ENCODE results near the gene ASPSCR1.
A peak's percentile ranks its signal among the peaks of the same experiment; 100 is the strongest.

ASPSCR1 gene

DNA sequence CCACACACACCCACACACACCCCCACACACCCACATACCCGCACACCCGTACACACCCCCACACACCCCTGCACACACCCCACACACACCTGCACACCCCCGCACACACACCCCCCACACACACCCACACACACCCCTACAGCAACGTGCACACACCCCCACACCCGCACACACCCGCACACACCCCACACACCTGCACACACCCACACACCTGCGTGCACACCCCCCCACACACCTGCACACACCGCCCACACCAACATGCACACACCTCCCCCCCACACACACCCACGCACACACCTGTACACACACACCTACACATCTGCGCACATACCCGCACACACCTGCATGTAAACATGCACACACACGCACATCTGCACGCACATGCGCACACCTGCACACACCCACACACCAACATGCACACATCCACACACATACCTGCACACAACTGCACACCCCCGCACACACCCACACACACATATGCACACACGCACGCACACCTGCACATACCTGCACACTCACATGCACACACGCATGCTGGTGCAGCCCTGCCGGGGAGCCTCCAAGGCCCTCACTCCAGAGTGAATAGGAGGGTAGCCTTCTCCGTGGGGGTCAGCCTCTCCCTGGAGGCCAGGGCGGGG lies 7.5 kb downstream of the ASPSCR1 start:
- DNase-seq = no peak

DNA sequence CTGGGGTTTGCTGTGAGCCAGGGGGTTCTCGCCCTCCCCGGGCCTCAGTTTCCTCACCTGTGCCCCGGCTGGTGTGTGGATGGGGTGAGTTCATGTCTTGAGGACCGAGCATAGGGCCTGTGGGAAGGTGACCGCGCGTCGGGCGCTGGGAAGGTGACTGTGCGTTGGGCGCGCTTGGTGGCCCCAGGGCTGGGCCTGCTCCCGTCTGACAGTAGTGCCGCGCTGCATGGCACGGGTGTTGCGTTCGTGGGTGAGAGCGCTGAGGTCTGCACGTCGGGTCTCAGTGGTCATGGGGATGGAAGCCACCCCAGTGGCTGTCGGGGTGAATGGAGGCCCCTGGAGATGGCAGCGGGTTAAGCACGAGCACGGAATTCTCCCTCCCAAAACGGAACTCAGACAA lies 9.2 kb downstream of the ASPSCR1 start:
- DNase-seq = no peak

DNA sequence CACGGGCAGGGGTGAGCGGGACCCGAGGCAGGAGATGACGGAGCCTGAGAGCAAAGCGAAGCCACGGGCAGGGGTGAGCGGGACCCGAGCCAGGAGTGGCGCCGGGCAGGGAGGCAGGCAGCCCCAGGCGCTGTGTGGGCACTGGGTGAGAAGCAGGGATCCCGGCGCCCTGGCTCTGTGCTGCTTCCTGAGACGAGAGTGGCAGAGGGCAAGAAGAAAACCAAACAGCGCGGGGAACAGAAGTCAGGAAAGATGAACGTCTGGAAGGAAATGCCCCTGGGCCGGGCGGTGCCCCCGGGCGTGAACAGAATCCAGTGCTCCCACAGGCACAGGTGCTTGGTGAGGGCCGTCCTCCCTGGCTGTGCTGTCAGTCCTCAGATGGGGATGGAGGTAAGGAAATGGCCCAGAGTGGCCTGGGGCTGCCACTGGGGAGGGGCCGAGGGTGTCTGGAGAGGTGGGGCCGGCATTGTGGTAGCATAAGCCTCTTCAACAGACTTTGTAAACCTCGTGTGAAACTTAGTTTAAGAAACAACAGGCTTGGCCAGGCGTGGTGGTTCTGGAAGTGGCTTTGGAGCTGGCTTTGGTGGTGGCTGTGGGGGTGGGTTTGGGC lies 9.8 kb downstream of the ASPSCR1 start:
- no peak for DNase-seq

DNA sequence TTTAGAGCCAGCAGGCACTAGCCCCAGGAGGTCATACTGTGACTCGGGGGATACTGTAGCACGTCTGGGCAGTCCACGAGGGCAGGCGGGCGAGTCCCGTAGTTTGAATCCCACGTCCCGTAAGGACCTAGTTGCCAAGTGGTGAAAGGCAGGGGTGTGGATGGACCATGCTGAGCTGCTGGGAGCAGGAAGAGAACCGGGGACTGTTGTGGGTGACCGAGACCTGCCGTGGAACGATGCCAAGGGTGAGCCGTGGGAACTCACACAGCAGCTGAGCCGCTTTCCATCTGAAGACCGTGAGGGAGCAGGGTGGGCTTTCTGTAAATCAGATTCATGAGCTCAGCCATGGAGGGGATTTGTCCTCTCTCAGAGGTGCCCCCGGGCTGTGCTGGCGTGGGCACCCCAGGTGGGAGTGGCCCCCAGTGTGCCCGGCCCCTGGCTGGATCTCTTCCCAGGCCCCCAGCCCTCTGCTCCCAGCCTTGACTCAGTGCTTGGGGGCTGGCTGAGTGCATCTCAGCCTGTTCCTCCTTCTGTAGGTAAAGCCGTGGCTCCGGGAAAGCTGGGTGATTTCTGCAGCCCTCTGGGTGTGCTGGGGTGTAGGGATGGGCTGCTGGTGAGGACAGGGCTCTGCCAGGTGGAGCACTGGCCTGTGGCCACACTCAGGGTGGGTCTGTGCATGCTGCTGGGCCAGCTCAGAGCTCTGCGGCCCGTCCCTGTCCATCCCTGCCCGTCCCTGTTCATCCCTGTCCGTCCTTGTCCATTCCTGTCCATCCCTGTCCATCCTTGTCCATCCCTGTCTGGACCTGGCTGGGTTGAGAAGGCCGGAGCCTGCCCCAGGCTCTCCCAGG lies 13.6 kb downstream of the ASPSCR1 start:
- DNase-seq = no peak

DNA sequence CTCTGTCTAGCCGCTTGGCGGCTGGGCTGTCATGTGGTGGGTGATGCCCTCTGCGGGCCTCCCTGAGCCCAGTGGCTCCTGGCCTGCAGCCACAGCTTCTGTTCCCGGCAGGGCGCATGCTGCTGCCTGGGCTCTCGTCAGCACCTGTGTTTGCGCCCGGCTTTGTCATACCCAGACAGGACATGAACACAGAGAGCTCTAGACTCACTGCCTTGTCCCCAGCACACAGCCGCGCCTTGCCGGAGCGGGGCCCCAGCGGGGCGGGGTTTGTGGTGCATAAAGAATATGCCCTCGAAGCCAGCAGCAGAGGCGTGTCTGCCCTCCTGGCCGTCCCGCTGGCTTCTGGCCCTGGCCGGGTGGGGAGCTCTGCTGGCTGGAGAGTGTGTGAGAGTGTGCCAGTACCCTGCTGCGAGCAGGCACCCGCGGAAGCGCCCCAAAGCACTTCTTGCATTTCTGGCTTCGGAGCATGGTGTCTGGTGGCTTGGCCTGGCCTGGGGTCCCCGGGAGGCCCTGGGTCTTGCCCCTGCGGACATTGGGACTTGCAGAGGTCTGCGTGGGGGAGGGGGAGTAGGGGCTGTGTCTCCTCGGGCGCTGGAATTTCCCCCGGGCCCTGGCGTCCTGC lies 14.4 kb downstream of the ASPSCR1 start:
- DNase-seq = peak; percentile 76

DNA sequence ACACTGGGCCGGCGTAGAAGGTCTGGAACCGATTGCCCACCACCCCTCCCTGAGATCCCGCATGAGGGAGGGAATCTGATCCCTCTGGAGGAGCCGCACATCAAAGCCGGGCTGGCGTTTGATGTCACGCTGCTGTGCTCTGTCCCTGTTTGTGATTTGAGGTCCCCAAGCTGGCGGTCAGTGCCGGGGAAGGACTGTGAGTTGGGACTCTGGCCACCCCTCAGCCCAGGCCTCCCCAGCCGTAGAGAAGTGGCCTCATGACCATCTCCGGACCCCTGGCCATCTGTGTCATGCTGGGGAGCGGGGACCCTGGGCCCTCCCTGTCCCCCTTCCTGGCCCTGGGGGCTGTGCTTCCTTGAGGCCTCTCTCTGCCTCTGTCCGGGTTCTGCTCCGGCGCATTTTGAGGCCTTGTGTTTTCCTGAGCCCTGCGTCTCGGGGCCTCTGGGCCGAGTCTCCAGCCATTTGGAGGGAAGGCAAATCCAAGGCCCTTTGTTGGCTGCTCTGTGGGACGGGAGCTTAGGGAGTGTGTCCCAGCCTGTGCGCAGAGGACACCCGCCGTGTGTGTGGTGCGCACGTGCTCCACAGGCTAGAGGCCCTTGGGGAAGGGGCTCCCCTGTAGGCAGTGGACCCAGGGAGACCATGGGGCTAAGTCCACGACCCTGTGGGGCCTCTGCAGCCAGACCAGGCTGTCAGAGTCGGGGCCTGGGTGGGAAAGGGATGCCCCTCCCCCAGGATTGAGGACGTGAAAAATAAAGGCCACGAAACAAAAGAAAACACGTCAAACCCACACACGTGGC lies 15.1 kb downstream of the ASPSCR1 start:
- no peak for DNase-seq

DNA sequence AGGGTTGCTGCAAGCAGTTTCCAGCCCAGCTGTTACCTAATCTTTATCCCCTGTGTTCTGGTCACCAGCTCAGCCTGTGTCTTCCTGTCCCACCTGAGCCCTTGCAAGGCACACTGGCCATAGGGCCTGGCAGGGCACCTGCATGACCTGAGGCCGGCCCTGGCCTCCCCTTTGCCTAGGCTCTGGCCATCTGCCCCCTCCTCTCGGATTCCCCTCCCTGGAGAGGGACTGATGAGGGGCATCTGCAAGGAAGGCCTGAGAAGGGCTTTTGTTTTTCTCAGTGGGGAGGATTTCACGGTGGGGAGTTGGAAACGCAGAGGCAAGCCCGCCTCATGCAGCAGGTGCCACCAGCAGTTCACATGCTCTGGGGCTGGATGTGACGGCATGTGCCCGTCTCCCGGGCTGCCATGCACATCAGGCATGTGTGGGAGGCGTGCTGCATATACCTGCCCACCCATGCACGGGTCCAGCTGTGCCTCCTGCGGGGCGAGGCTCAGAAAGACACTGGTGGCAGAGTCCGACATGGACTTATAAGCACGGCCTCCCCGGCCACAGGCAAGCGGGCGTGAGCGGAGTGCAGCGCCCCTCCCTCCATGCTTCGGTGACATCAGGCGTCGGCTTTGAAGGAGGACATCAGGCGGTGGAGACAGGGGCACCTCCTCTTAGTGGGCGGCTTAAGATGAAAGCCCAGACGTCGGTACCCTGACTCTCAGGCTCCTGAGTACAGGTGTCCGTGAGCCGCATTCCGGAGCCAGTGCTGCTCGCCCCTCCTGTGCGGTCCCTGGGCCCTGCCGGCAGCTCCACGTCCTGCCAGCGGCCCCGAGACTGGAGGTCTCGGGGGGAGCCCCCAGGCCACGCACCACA lies 16.5 kb downstream of the ASPSCR1 start:
- DNase-seq = no peak

DNA sequence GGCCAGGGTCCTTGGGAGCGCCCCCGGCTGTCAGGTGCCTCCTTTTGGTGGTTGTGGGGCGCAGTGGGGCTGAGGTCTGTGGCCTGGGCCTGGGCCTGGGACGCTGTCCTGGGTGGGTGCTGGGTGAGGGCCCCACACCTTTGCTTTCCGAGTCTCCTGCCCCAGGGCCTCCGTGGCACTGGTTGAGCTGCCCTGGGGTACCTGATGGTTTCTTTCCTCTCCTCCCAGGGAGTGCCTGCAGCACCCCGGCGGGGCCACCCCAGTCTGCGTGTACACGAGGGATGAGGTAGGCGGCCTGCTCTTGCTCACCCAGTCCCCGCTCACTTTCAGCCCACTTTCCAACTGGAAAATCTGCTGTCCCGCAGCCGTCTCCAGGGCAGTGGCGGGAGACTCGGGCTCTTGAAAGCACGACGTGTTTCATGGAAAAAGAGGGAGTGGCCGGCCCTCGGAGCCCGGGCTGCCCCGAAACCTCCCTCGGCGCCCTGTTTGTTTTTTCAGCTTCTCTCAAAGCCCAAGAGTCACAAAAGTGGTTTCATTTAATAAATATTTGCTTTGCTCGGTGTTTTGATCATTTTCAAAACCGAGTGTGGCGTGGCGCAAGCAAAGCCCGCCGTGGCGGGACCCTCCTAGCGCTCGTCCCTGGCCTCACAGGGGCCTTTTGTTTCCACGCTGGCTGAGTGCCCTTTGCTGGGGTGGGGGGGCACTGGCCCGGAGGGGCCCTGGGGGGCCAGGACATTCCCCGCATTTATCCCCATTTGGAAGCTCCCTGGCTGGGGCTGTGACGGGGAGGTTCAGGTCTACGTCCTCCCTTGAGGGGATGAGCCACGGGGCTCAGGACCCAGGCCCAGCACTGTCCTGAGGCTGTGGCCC lies 17.4 kb downstream of the ASPSCR1 start:
- DNase-seq = no peak

DNA sequence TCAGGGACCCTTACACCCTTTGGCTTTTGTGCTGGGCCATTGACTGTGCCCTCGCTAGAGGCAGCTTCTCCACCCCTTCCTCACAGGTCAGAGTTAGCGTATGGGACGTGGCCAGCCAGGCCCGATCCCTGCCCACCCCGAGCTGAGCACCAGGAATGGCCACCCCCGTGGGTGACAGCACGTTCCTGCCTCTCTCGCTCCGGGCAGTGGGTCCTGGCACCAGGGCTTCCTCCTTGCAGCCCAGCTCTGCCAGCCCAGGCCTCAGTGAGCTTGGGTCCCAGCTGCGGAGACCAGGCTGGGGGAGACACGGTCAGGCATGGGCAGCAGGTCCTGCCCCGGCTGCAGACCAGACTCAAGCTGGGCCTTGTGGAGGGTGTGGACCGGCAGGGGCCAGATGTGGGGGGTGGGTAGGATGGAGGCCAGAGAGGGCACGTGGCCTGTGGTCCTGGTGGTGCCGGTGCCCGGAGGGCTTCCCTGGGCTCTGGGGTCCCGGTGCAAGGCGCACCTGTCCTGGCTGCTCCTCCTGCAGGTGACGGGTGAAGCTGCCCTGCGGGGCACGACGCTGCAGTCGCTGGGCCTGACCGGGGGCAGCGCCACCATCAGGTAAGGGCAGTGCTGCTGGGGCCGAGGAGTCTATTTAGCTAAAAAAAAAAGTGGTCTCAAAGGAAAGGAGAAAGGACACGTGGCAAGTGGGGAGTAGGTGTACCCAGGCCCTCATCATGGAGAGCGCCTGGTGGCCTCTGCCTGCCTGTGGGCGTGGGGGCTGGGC lies 18.2 kb downstream of the ASPSCR1 start:
- no peak for DNase-seq

DNA sequence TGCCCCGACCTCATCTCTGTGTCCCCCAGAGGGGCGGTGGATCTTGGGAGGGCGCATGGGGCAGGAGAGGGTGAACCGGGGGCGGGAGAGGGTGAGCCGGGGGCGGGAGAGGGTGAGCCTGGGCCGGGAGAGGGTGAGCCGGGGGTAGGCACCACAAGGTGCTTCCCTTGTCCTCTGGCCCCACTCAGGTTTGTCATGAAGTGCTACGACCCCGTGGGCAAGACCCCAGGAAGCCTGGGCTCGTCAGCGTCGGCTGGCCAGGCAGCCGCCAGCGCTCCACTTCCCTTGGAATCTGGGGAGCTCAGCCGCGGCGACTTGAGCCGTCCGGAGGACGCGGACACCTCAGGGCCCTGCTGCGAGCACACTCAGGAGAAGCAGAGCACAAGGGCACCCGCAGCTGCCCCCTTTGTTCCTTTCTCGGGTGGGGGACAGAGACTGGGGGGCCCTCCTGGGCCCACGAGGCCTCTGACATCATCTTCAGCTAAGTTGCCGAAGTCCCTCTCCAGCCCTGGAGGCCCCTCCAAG lies 18.9 kb downstream of the ASPSCR1 start:
- no peak for DNase-seq

DNA sequence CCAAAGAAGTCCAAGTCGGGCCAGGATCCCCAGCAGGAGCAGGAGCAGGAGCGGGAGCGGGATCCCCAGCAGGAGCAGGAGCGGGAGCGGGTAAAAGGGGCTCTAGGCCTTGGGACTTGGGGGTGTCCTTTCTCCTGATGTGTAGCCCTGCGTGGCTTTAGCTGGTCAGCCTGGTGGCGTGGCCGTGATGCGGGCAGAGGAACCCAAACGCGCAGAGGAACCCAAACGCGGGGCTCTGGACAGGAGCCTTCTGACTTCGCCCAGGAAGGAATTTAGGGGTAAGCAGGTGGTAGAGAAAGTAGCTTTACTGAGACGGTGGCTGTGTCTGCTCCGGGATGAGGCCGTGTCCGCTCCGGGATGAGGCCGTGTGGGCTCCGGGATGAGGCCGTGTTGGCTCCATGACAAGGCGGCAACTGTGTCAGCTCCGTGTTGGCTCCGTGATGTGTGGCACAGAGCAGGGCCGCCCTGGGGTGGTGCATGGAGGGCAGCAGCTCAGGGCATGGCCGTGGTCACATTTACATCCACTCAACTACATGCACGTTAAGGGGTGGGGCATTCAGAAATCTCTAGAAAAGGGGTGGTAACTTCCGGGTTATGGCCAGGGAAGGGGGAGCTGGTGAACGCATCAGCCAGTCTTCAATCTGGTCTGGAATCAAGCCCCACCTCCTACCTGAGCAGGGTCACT lies 19.5 kb downstream of the ASPSCR1 start:
- DNase-seq = no peak

DNA sequence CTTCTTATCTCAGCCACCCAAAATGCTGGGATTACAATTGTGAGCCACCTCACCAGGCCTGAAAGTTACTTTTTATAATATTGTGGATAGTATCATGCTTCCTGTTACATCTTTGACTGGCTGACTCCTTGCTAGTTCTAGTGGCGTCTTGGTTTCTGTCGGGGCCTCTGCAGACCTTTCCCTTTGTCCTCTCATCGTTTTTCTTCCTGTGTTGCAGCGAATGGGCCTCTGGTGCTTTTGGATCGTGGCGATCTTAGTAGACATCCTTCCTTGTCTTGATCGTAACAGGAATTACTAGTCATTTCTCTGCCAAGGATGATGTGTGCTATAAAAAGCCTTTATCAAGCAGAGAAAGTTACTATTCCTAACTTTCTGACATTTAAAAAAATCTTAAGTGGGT lies 20.8 kb downstream of the ASPSCR1 start:
- no peak for DNase-seq

DNA sequence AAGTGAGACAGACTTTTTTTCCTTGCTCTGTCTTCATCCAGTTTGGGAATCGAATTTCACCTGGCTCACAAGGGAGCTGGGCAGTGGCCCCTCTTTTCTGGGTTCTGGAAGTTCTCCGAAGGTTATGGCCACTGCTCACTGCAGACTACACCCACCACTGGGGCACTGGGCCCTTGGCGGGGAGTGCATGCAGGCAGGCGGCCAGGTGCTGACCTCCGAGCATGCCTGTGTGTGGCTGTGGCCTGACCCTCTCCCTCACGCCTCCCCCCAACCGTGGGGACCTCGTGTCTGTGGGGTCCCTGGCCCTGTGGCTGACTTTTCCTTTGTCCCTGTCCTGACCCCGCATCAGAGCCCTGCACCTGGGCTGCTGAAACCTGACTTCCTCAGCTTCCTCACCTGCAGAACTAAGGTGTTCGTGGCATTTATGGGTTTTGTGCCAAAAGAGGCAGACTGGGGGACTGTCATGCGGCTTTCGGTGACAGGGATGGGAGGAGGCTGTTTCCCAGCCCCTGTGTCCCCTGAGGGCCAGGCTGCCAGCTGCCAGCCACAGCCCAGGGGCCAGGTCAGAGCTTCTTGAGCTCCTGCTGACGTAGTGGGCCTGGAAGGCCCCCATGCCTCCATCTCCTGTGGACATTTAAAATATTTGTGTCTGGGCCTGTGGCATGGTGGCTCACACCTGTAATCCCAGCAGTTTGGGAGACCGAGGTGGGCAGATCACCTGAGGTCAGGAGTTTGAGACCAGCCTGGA lies 21.4 kb downstream of the ASPSCR1 start:
- DNase-seq = no peak

DNA sequence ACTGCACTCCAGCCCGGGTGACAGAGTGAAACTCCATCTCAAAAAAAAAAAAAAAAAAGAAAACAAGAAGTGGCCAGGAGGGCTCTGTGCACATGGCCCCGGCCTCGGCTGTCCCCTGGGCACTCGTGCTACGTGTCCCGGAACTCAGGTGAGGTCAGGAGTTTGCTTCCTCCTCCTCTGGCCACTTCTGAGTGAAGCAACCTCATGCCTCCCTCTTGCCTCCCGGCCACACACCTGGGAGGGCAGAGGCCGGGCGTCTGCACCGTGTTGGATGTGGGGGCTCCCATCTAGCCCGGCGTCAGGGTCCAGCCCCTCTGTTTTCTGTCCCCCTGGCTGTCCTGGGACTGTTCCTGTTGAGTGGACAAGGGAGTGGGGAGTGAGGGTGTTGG lies 22.2 kb downstream of the ASPSCR1 start:
- no peak for DNase-seq

DNA sequence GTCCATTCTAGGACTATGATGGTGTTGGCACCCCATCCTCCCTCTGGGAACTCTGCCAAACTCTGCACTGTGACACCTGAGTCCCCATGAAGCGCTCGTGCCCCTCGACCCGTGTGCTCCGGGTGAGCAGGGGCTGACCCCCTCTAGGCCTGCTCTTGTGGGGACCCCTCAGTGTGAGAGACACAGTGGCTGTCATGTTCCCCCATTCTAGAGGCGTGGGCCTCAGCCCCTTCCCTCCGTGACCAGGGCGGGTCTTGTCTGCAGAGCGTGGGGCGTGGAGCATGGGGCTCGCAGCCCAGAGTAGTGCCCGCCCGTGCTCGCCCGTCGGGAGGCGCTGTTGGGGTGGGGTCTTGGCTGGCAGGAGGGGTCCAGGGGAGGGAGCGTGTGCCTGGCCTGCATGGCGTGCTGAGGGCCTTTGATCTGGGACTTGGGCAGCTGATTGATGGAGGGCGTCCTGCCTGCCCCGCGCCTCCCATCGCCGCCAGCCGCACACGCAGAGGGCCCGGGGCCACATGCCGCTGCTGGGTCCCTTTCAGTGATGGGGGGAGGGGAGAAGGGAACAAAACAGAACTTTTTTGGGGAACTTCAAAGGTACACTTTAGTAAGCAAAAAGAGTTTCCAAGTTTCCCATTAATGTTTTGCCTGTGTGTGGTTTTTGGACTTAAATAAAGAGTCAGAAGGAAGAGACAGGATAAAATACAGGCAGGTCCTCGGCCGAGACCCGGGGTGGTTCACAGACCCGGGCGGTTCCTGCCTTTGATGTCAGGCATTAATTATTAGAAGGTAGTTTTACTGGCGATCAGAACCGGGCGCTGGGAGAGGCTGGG lies 22.8 kb downstream of the ASPSCR1 start:
- no peak for DNase-seq

DNA sequence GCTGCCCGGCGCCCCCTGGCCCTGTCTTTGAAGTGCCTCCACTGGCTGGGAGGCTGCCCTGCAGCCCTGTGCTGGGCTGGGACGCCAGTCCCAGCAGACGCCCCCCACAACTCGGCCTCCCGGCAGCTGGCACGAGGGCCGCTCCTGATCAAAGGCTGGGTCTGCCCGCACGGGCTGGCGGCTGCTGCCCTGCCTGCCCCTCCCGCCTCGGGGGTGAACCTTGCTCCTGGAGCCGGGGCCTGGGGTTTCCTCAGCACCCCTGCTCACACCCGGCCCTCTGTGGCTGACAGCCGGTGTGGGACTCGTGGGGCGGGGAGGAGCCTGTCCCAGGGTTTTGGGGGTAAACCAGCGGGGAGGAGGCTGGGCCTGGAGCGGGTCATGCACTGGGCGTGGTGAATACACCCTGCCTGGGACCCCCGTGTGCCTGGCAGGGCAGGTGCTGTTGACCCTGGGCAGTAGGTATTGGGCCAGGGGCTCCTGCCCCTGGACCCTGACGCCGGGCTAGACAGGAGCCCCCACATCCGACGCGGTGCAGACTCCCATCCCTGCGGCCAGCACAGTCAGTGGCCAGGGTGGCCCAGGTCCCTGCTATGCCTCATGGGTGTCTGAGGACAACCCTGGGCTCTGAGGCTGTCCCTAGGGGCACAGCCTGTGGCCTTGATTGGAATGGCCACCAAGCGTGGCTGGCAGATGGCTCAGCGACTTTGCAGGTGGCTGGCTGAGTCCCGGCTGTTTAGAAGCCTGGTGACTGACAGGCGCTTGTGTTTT lies 23.6 kb downstream of the ASPSCR1 start:
- DNase-seq = no peak

All from NCI-H2029 treated with DMSO at 0.1 percent for 48 hours (cell line).